Glutamatergic neuron (in vitro differentiated cells): ENCODE measurements around the gene TMC6. TPM values are rescaled to one million over a fixed set of nuclear protein-coding genes. Genes with fewer than 3 reads are reported as not detected.

Experiments
- DNase-seq: peaks from one replicate; pipeline ENCODE4 v3.0.0; 2022
- H3K27ac Mint-ChIP-seq: one replicate; pipeline ENCODE4 v1.8.0; 2020; ENCODE audit warnings: mild to moderate bottlenecking, mixed read lengths, inconsistent platforms; ENCODE audit not compliant: unreplicated experiment
- H3K27me3 Mint-ChIP-seq: one replicate; pipeline ENCODE4 v1.8.0; 2020; ENCODE audit warnings: mild to moderate bottlenecking, moderate library complexity, mixed read lengths, inconsistent platforms; ENCODE audit not compliant: unreplicated experiment
- H3K36me3 Mint-ChIP-seq: one replicate; pipeline ENCODE4 v1.8.0; 2020; ENCODE audit warnings: mild to moderate bottlenecking, mixed read lengths, inconsistent platforms; ENCODE audit not compliant: unreplicated experiment
- H3K4me1 Mint-ChIP-seq: one replicate; pipeline ENCODE4 v1.8.0; 2020; ENCODE audit warnings: mild to moderate bottlenecking, low read depth, mixed read lengths, inconsistent platforms; ENCODE audit not compliant: unreplicated experiment
- H3K4me3 Mint-ChIP-seq: one replicate; pipeline ENCODE4 v1.8.0; 2020; ENCODE audit warnings: mild to moderate bottlenecking, mixed read lengths, inconsistent platforms; ENCODE audit not compliant: unreplicated experiment
- H3K9me3 Mint-ChIP-seq: one replicate; pipeline ENCODE4 v1.8.0; 2020; ENCODE audit warnings: mild to moderate bottlenecking, moderate library complexity, mixed read lengths, inconsistent platforms; ENCODE audit not compliant: unreplicated experiment
- CTCF ChIP-seq: fragments of 200-600 bp; sonication (generic); IDR thresholded peaks from one replicate; pipeline ENCODE4 v1.5.0; 2021; ENCODE audit not compliant: partially characterized antibody, unreplicated experiment
- total RNA-seq: library from RNA; stranded (reverse); fragmentation: NEBNext Ultra II Directional; extraction: Animal tissue kit (Norgen Biotek cat#: 25700); gene quantifications from one replicate; pipeline ENCODE4 v1.2.1, GENCODE V29; 2021; ENCODE audit not compliant: unreplicated experiment

Gene TMC6
- total RNA-seq, 1 donor from 2014 or later = 1.1 TPM

DNA sequence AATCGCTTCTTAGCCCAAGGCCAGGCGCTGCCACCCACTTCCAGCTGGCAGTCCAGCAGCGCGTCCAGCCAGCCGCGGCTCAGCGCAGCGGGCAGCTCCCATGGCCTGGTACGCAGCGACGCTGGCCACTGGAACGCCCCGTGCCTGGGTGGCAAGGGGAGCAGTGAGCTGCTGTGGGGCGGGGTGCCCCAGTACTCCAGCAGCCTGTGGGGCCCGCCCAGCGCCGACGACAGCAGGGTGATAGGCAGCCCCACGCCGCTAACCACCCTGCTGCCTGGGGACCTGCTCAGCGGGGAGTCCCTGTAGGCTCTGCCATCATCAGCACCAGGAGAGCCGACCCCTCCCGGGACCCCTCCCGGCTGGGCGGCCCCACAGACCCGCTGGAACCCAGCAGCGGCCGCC, 24.0 kb downstream of the TMC6 start:
- Mint-ChIP-seq H3K9me3 (peaks cover 6% of the 10 kb centered on the region), H3K4me3 (no peak overlapping the region), H3K27me3 (peaks cover 5% of the 10 kb centered on the region), H3K36me3 (peaks cover 20% of the 10 kb centered on the region), H3K4me1 (no peaks in the 10 kb centered on the region), H3K27ac (no peak overlapping the region)
- DNase-seq = no peak
- TF ChIP-seq CTCF = no peak

DNA sequence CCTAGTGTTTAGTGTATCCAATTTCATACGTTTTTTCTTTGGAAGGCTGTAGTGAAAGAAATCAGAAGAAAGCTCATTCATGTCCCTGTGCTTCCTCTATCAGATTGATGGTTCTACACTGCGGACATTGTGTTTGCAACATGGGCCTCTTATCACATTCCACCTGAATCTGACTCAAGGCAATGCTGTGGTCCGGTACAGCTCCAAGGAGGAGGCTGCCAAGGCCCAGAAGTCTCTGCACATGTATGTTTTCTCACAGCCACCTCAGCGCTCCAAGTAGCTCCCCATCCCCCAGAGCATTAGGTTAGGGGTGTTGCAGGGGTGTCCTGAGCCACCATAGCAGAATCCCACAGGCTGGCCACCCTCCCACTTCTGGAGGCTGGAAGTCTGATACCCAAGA, 25.2 kb downstream of the TMC6 start:
- H3K27ac Mint-ChIP-seq = no peak overlapping the region
- peaks cover 5% of the 10 kb centered on the region for H3K9me3 Mint-ChIP-seq
- no peak overlapping the region for H3K4me3 Mint-ChIP-seq
- no peak for DNase-seq
- no peaks in the 10 kb centered on the region for H3K4me1 Mint-ChIP-seq
- no peak for TF ChIP-seq CTCF
- H3K36me3 Mint-ChIP-seq = peaks cover 29% of the 10 kb centered on the region
- peaks cover 5% of the 10 kb centered on the region for H3K27me3 Mint-ChIP-seq

DNA sequence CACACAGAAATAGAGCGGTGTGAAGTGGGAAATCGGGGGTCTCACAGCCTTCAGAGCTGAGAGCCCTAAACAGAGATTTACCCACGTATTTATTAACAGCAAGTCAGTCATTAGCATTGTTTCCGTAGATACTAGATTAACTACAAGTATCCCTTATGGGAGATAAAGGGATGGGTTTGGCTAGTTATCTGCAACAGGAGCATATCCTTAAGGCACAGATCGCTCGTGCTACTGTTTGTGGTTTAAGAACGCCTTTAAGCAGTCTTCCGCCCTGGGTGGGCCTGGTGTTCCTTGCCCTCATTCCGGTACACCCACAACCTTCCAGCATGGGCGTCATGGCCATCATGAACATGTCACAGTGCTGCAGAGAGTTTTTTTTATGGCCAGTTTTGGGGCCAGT, 27.0 kb downstream of the TMC6 start:
- H3K27me3 Mint-ChIP-seq = peaks cover 5% of the 10 kb centered on the region
- peaks cover 33% of the 10 kb centered on the region for H3K36me3 Mint-ChIP-seq
- no peak for TF ChIP-seq CTCF
- H3K9me3 Mint-ChIP-seq = peaks cover 8% of the 10 kb centered on the region
- no peaks in the 10 kb centered on the region for H3K4me1 Mint-ChIP-seq
- H3K4me3 Mint-ChIP-seq = no peak overlapping the region
- DNase-seq = no peak
- no peak overlapping the region for H3K27ac Mint-ChIP-seq

GRCh38 chr17:78101112-78101511, 27.4 kb downstream of the TMC6 start:
- peaks cover 33% of the 10 kb centered on the region for H3K36me3 Mint-ChIP-seq
- H3K27ac Mint-ChIP-seq = no peak overlapping the region
- no peak for TF ChIP-seq CTCF
- no peak overlapping the region for H3K4me3 Mint-ChIP-seq
- H3K9me3 Mint-ChIP-seq = peaks cover 8% of the 10 kb centered on the region
- no peak for DNase-seq
- no peaks in the 10 kb centered on the region for H3K4me1 Mint-ChIP-seq
- H3K27me3 Mint-ChIP-seq = peaks cover 5% of the 10 kb centered on the region

DNA sequence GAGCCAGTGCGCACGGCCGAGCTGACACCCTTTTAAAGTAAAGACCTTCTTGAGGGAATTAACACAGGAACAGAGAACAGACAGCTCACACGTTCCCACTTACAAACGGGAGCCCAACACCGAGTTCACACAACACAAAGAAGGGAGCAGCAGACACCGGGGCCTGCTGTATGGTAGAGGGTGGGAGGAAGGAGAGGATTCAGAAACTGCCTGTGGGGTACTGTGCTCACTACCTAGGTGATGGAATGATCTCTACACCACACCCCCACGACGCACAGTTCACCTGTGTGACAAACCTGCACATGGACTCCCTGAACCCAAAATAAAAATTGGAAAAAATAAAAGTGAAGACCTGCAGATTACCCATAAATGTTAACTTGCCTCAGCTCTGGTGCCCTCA, 32.5 kb downstream of the TMC6 start:
- H3K27ac Mint-ChIP-seq = no peak overlapping the region
- no peak for DNase-seq
- no peak for TF ChIP-seq CTCF
- H3K27me3 Mint-ChIP-seq = peaks cover 3% of the 10 kb centered on the region
- no peaks in the 10 kb centered on the region for H3K4me1 Mint-ChIP-seq
- peaks cover 23% of the 10 kb centered on the region for H3K36me3 Mint-ChIP-seq
- no peak overlapping the region for H3K4me3 Mint-ChIP-seq
- peaks cover 10% of the 10 kb centered on the region for H3K9me3 Mint-ChIP-seq
